HPDE6-E6E7 (cell line): ENCODE data around the gene ZNF638.

Source experiments
- DNase-seq: peaks from one replicate; pipeline ENCODE4 v3.0.0; 2011; ENCODE audit warnings: missing footprints; ENCODE audit errors: extremely low spot score

The ZNF638 gene

GRCh38 chr2:71455011-71455740 lies 123.6 kb downstream of the ZNF638 start:
- no peak for DNase-seq

DNA sequence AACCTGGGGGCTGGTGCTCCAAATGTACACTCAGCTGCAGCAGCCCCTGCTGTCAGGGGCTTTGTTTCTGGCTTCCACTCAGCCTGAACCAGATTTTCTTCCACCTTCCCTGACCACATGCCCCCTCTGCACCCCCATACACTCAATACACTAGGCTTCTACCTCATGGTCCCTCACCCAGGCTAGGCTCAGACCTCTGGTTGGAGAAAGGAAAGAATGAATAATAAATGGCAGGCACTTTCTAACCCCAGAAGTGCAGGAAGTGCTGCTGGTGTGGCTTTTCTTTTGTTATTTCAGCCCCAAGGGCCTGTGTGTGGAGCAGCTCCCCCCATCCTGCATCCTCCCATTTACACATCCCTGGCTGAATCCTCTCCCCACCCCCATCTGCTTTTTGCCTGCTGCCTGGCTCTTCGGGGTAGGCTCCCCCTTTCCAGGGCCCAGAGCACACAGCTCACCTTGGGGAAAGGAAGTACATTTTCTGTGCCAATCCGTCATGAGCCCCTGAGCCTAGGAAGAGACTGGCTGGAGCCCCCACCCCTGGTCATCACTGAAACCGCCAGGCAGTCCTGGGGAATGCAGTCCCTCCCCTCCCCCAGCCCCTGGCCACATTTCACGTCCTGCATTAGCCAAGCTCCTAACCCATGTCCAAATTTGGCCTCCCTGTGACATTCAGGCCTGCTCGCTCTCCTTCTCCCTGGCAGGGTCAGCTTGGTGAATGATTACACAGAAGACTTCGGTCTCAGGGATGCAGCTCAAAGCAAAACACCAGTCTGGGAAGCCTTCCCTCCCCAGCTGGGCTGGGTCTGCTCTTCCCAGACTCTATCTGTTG lies 124.4 kb downstream of the ZNF638 start:
- no peak for DNase-seq

DNA sequence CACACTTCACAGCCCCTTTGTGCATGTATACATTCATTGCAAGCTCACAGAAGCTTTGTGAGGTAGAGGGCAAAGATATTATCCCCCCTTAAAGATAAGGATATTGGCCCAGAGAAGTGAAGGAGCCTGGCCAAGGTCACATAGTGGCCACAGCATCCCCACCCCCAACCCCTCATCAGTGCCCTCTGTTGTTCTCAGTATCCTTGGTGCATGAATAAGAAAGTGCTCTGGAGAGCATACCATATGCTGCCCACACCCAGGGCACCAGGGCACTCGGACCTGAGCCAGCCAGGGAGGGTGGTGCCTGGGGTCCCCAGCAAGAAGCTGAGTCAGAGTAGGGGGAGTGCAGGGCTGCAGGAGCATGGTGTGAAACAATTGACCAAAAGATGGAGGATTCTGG lies 125.0 kb downstream of the ZNF638 start:
- DNase-seq: no peak

DNA sequence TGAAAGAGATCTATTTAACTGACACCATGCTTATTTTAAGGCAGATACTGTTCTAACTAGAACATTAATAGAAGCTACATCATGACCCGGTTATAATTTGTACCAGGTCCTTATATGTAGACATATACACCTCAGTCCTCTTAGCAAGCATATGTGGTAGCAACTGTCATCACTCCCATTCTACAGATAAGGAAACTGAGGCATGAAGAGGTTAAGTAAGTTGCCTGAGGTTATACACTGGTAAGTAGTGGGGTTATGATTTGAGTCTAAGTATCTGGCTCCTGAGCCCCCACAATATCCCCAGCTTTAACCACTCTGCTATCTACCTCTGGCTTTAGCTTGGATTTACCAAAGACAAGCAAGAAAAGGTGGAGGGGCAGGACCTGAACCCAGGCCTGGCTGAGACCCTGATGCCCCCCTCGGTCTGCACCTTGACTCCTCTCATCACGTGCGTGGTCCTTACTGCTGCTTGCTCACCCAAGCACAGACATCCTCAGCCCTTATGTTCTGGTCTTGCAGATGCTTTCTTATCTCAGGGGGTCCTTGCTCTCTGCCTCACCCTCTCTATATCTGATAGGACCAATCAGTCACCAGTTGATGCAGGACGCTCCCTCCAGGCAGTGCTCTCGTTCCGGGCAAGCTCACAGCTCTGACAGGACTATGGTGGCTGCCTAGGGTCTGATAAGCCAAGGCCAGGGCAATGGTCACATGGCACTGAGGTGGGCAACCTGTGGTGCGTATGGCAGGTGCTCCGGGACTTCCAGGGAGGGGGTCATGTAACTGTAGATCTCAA lies 125.7 kb downstream of the ZNF638 start:
- DNase-seq: no peak

GRCh38 chr2:71457923-71458322 lies 126.3 kb downstream of the ZNF638 start:
- DNase-seq: no peak

DNA sequence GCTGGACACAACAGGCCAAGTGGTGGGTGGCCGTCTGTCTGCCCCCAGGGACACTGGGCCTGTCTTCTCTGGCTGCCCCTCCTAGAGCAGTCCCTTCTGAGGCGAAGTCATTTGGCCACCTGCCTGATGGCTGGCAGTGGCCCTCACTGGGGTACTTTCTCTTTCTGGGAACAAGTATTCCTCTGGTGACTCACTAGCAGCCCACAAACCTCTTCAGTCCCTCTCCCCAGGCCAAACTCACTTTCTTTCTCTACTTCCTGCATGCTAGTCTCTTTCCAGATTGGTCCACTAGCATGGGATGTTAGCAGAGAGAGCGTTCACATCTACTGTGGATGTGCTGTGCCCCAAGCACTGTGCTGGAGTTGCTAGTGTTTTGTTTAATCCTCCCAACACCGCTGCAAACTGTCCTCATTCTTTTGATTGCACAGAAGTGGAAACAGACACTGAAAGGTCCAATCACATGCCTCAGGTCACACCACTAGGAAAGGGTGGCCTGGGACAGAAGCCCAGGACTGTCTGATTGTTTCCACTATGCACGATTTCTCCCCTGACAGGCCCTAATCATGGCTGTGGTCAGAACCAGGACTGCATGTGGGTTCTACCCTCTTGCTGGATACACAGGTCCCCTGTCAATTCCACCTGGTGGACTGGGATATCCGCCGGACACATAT lies 127.0 kb downstream of the ZNF638 start:
- DNase-seq: no peak

DNA sequence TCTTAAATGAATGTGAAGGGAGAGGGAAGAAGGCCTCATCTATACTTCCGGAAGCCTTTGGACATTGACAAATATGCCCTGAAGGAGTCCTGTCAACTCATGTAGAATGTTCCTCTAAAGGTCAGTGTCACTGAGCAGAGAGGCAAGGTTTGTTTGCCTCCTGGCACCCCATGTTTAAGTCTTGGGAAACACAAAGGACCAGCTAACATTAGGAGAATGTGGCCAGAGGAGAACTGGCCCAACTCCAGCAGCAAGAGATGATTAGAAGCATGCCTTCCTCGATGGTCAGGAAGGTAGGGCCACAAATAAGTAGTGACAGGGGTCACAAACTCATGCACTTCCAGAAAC lies 127.5 kb downstream of the ZNF638 start:
- DNase-seq: no peak

- no peak for DNase-seq
Measured at GRCh38 chr2:71460056-71460455, 128.5 kb downstream of the ZNF638 start.

- DNase-seq: no peak
Measured at GRCh38 chr2:71460595-71461303, 129.2 kb downstream of the ZNF638 start.

GRCh38 chr2:71461304-71461671 lies 129.7 kb downstream of the ZNF638 start:
- no peak for DNase-seq

- no peak for DNase-seq
Measured at GRCh38 chr2:71462056-71462605, 130.5 kb downstream of the ZNF638 start.

DNA sequence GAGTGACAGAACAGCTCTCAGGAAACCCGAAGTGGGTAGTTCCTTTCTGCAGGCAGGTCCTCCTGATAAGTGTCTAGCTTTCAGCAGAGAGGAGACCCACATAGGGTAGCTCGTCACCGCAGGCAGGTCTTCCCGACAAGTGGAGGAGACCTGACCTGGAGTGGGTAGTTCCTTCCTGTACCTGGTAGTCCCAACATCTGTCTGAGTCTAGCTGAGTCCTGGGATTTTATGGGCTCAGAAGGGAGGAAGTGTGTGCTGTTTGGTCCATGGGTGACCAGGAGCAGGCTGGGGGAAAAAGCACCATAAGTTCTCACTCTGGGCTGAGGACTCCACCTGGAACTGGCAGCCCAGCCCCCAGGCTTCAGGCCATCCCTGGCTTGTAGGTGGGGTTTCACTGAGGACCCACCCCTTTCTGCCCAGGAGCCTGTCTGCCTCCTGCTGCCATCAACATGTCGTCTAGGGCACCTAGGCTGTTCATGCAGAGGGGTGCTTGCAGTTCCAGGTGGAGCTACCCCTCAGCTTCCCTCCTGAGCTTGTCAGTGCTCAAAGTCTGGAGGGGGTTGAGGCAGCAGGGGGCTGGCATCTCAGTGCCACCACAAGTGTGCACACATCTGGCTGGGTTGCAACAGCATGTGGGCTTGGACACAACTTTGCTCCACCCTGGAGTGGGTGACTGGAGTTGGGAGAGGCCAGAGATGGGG lies 131.2 kb downstream of the ZNF638 start:
- DNase-seq: no peak

DNA sequence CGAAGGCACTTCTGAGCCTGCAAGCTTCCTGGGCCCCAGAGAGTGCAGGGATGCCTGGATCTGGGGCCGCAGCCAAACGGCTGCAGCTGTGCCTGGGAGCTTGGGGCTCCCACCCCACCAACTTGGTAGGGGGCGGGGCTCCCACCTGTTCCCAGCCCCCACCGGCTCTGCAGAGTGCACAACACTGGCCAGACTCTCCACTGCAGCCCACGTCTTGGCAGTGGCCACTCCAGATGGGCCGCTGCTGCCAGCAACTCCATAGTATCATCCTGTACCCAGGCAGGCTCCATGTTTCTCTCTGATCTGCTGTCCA lies 131.7 kb downstream of the ZNF638 start:
- no peak for DNase-seq

DNA sequence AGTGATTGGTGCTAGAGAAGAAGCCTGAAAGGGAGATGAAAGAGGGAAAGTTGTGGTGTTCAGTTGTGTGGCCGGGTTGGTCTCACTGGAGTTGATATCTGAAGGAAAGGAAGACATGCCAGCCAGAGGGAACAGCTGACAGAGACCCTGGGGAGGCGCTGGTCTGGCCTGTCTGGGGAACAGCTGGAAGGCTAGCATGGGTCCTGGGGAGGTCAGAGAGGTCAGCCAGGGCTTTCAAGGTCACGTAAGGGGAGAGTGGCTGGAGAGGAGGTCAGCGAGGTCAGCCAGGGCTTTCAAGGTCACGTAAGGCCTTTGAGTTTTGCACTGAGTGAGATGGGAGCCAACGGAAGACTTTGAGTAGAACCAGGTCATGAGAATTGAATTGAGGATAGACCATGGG lies 132.8 kb downstream of the ZNF638 start:
- no peak for DNase-seq

GRCh38 chr2:71465356-71465755 lies 133.8 kb downstream of the ZNF638 start:
- no peak for DNase-seq

DNA sequence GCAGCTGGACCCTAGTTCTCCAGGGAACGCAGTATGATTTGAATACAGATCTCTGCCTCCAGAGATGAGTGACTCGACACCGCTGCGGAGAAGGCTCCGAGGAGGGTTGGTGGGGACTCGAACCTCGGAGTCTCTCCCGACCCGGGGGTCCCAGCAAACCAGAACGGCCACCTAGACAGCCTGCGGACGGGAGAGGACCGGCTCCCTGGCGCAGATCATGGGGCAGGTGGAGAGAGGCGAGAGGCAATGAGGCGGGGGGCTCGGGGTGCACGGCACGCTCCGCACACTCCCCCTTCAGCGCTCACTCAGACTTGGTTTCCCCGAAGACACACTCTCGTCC lies 134.3 kb downstream of the ZNF638 start:
- DNase-seq: no peak

- no peak for DNase-seq
Measured at GRCh38 chr2:71466301-71467179, 135.0 kb downstream of the ZNF638 start.

DNA sequence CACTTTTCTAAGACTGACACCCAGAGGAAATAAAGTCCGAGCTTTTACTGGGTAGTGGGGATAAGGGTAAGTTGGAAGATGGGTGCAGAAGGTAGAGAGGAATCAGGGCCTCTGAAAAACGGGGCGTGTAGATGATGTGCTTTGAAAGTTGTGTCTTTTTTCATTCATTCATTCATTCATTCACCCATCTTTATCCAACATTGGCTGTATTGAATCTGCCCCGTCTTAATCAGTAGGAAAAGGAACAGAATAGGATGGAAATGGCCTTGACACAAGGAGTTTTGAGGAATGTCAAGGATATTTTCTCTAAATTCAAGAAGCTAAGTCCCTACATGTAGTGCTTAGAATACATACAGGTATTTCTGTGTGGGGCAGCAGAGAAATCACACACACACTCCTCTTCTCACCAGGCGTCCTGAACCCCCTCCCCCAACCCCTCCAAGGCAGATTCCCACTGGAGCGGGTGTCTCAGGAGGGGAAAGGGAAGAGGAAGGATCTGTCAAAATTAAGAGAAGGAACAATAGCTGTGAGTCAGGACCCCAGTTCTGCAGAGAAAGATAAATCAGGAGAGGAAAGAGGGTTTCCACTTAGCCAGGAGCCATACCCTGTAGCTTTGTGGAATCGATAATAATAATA lies 135.7 kb downstream of the ZNF638 start:
- no peak for DNase-seq

GRCh38 chr2:71468279-71469015 lies 136.9 kb downstream of the ZNF638 start:
- DNase-seq: no peak
